Endothelial cell of umbilical vein (primary cell): ENCODE measurements around the gene MGLL. TPM values are rescaled to one million over a fixed set of nuclear protein-coding genes. Genes with fewer than 3 reads are reported as not detected.

Experiments used
- BruUV-seq: library from RNA; stranded (reverse); fragments of 400-500 nt; replicated peaks from 2 replicates; lab custom pipeline; 2021; lab: Mats Ljungman, UMichigan
- CTCF ChIA-PET: fragments of 300-600, 350-600 bp; sonication (Branson Sonifier 250); formaldehyde crosslinking; loops from one replicate; lab custom pipeline; 2021; ENCODE audit warnings: antibody characterized with exemption, inconsistent platforms; lab: Charles Lee
- POLR2A ChIA-PET: fragments of 300-600, 350-600 bp; sonication (Branson Sonifier 250); formaldehyde crosslinking; loops from one replicate; lab custom pipeline; 2021; ENCODE audit warnings: antibody characterized with exemption, inconsistent platforms; lab: Charles Lee
- DNase-seq: peaks from one replicate; pipeline ENCODE4 v3.0.0-alpha.2; 2011; ENCODE audit warnings: low read depth, low spot score
- FAIRE-seq: peaks from 2 replicates; lab custom pipeline; 2011; peaks lifted over from hg19 to GRCh38; lab: Jason Lieb, UNC
- H2AFZ ChIP-seq: 2 replicates; pipeline ENCODE4 v1.6.0; 2012; ENCODE audit warnings: low read depth, low read length, control low read depth, inconsistent platforms
- H3K27ac ChIP-seq: 2 replicates; pipeline ENCODE4 v1.5.1; 2011; ENCODE audit warnings: low read depth, mild to moderate bottlenecking, control low read depth, low read length, moderate library complexity; ENCODE audit not compliant: insufficient read depth
- H3K27me3 ChIP-seq, 2 experiments: 2 replicates each; pipeline versions ENCODE4 v1.6.0 to v1.6.1; 2011; ENCODE audit warnings: low read length in 2 of 2, mixed read lengths in 1 of 2; ENCODE audit not compliant: control insufficient read depth in 2 of 2, insufficient read depth in 2 of 2
- H3K36me3 ChIP-seq, 2 experiments: 2 replicates in 1 of 2; 3 replicates in 1 of 2; pipeline ENCODE4 v1.5.1; 2011; ENCODE audit warnings: low read length in 2 of 2, mild to moderate bottlenecking in 1 of 2, moderate library complexity in 1 of 2; ENCODE audit not compliant: control insufficient read depth in 2 of 2, insufficient read depth in 2 of 2; ENCODE audit errors: extremely low read depth in 1 of 2
- H3K4me1 ChIP-seq: 3 replicates; pipeline ENCODE4 v1.5.1; 2011; ENCODE audit warnings: mild to moderate bottlenecking, low read length; ENCODE audit not compliant: control insufficient read depth, insufficient read depth; ENCODE audit errors: extremely low read depth
- H3K4me2 ChIP-seq: 2 replicates; pipeline ENCODE4 v1.6.1; 2011; ENCODE audit warnings: low read length, control low read depth, mixed read lengths; ENCODE audit not compliant: insufficient read depth
- H3K4me3 ChIP-seq, 3 experiments: fragments of 200-600 bp in 1 of 3; sonication (generic), shearing (Covaris generic) in 1 of 3; replicated peaks in 1 of 3; 2 replicates each; pipeline ENCODE4 v1.5.1; 2011 to 2016; ENCODE audit warnings: control low read depth in 3 of 3, low read length in 3 of 3, mild to moderate bottlenecking in 2 of 3, inconsistent platforms in 1 of 3, low read depth in 1 of 3, moderate library complexity in 1 of 3; ENCODE audit not compliant: insufficient read depth in 1 of 3
- H3K79me2 ChIP-seq: 2 replicates; pipeline ENCODE4 v1.6.0; 2012; ENCODE audit warnings: low read length, inconsistent platforms; ENCODE audit not compliant: control insufficient read depth, insufficient read depth
- H3K9ac ChIP-seq: replicated peaks from 2 replicates; pipeline ENCODE3; 2011; ENCODE audit warnings: low read length, control low read depth; ENCODE audit not compliant: insufficient read depth; ENCODE audit errors: extremely low read depth
- H3K9me1 ChIP-seq: replicated peaks from 3 replicates; pipeline ENCODE4 v1.6.0; 2011; ENCODE audit warnings: mild to moderate bottlenecking, low read length; ENCODE audit not compliant: control insufficient read depth, insufficient read depth; ENCODE audit errors: extremely low read depth
- H3K9me3 ChIP-seq: replicated peaks from 2 replicates; pipeline ENCODE4 v1.5.1; 2012; ENCODE audit warnings: low read length, inconsistent platforms; ENCODE audit not compliant: control insufficient read depth, insufficient read depth
- H4K20me1 ChIP-seq: replicated peaks from 2 replicates; pipeline ENCODE3; 2011; ENCODE audit warnings: mild to moderate bottlenecking, low read length; ENCODE audit not compliant: control insufficient read depth, insufficient read depth; ENCODE audit errors: extremely low read depth
- CTCF ChIP-seq, 2 donors: IDR thresholded peaks; 1 replicate in 1 of 2; 2 replicates in 1 of 2; pipeline ENCODE4 v1.5.1; 2011; ENCODE audit warnings: low read length in 2 of 2, mild to moderate bottlenecking in 2 of 2, moderate library complexity in 2 of 2, control low read depth in 1 of 2, inconsistent platforms in 1 of 2, low read depth in 1 of 2; ENCODE audit not compliant: insufficient read depth in 1 of 2; ENCODE audit errors: extremely low read depth in 1 of 2
- GATA2 ChIP-seq: IDR thresholded peaks from 2 replicates; pipeline ENCODE4 v1.7.0; 2011; ENCODE audit warnings: low read depth, mild to moderate bottlenecking, moderate library complexity, mixed read lengths, low read length; ENCODE audit not compliant: insufficient read length, insufficient read depth
- JUN ChIP-seq: IDR thresholded peaks from 2 replicates; pipeline ENCODE4 v1.6.1; 2011; ENCODE audit warnings: borderline replicate concordance, low read depth; ENCODE audit not compliant: insufficient read length, insufficient read depth
- MAX ChIP-seq: IDR thresholded peaks from 2 replicates; pipeline ENCODE4 v1.6.1; 2011; ENCODE audit not compliant: insufficient read depth, insufficient read length
- MYC ChIP-seq: IDR thresholded peaks from one replicate; pipeline ENCODE4 v1.6.1; 2011; ENCODE audit warnings: mild to moderate bottlenecking, low read depth, low read length
- POLR2A ChIP-seq: IDR thresholded peaks from 2 replicates; pipeline ENCODE4 v1.6.1; 2012; ENCODE audit warnings: low read depth, mild to moderate bottlenecking, control low read depth, low read length
- dilution Hi-C: fragments of 300-500 bp; cut with MboI; formaldehyde crosslinking; loops from one replicate; pipeline ENCODE4 v1.15.0; 2019; ENCODE audit warnings: low sequenced_read_pairs; ENCODE audit not compliant: extremely low pct_ligation_motif_present
- intact Hi-C: fragments of 100-400 bp; cut with micrococcal nuclease; formaldehyde crosslinking; loops from one replicate; pipeline ENCODE4 v1.10.0; 2022
- polyA plus RNA-seq, 4 experiments: library from polyadenylated mRNA; depleted of rRNA in 3 of 4; stranded (reverse) in 3 of 4; unstranded in 1 of 4; fragments of >200 nt; gene quantifications; 2 replicates each; pipeline versions ENCODE4 v1.2.1 to v1.2.3, GENCODE V29; 2011 to 2012; ENCODE audit warnings: missing spikeins in 1 of 4
- total RNA-seq: library from RNA; stranded (reverse); gene quantifications from 2 replicates; pipeline ENCODE4 v1.2.3, GENCODE V29; 2021

MGLL gene
- total and polyA plus RNA-seq, 2 donors (not counting 3 experiments of a cell fraction or from before 2014, with no cell fraction given) = 30.7 to 60.2 TPM

- DNase-seq (no peak), FAIRE-seq (peak; percentile 49)
- Histone ChIP-seq H3K9me1 (no peaks in the 10 kb centered on the region), H3K36me3 (no peaks in the 10 kb centered on the region), H3K4me1 (peaks cover 62% of the 10 kb centered on the region), H4K20me1 (no peaks in the 10 kb centered on the region), H3K27me3 (no peaks in the 10 kb centered on the region), H3K4me3 (no peak overlapping the region), H3K27ac (peak overlapping the region; percentile 14), H3K4me2 (no peak overlapping the region), H3K9me3 (no peaks in the 10 kb centered on the region), H3K79me2 (peaks cover 22% of the 10 kb centered on the region), H3K9ac (no peak overlapping the region), H2AFZ (no peak overlapping the region)
- no peak for TF ChIP-seq MAX
- TF ChIP-seq GATA2 = no peak
- no peak for TF ChIP-seq JUN
- TF ChIP-seq MYC = no peak
- no peak for TF ChIP-seq POLR2A
- no peak for TF ChIP-seq CTCF (IDR thresholded peaks at IDR 0.05; ENCODE audit: extremely low read depth in 1 of 2, insufficient read depth in 1 of 2, low read depth in 1 of 2, low read length in 2 of 2)
- intact Hi-C loops (no loop called here), dilution Hi-C loops (no loop called here)
- BruUV-seq = no TSS peak
- ChIA-PET POLR2A (no interaction called here), CTCF (interaction anchor here (1.7 kb wide), 1 partner anchor 18 kb away, joined by 8 read pairs; no protein-coding TSS in a partner anchor)
These were observed 19.7 kb downstream of the MGLL start for GRCh38 chr3:127802606-127803005.
